ENCODE data around the gene CHODL. TPM values are rescaled to one million over a fixed set of nuclear protein-coding genes. Genes with fewer than 3 reads are reported as not detected.

CHODL gene
- total RNA-seq, result 0.17 TPM in 1 of 2 replicates, not detected in the other

GRCh38 chr21:18244671-18245463, at the start of gene CHODL:
Gene CHODL (plus strand): TSS chr21:18244833. CDS start chr21:18245224, 391 bp downstream.

Other genes starting within 250 kb of the CHODL start
- gene TMPRSS15, start 159.0 kb downstream of the CHODL start, total RNA-seq, result not detected in 2 replicates

All from pericardium fibroblast (primary cell).